ENCODE measurements around the gene TNFRSF19.

Gene TNFRSF19

GRCh38 chr13:23620613-23621315, 50.6 kb downstream of the TNFRSF19 start:
- Histone ChIP-seq H3K4me3 (ENCODE audit: insufficient read length, low read depth) (no peak overlapping the region), H3K9ac (ENCODE audit: insufficient read length, low read depth) (peak overlapping the region; percentile 43)
- no peak for DNase-seq (ENCODE audit: low read depth, low spot score)

GRCh38 chr13:23621316-23621645, 51.1 kb downstream of the TNFRSF19 start:
- no peaks in the 10 kb centered on the region for H3K4me1 ChIP-seq (ENCODE audit: insufficient read depth, insufficient read length)
- DNase-seq (ENCODE audit: low read depth, low spot score): no peak
- no peaks in the 10 kb centered on the region for H3K9me3 ChIP-seq (ENCODE audit: insufficient read depth, low read length)
- no peak overlapping the region for H3K4me3 ChIP-seq (ENCODE audit: insufficient read length, low read depth)
- no peaks in the 10 kb centered on the region for H3K36me3 ChIP-seq (ENCODE audit: insufficient read depth, insufficient read length, low read length)
- no peaks in the 10 kb centered on the region for H3K27me3 ChIP-seq (ENCODE audit: insufficient read depth, insufficient read length)
- peak overlapping the region; percentile 43 for H3K9ac ChIP-seq (ENCODE audit: insufficient read length, low read depth)
- TF ChIP-seq ZNF274 (IDR thresholded peaks at IDR 0.05; ENCODE audit: low read depth, low read length) (no peak), SUZ12 (IDR thresholded peaks at IDR 0.05; ENCODE audit: extremely low read depth, insufficient read depth, insufficient read length) (no peak), YY1 (IDR thresholded peaks at IDR 0.05; ENCODE audit: insufficient read depth, insufficient read length) (no peak)

More at GRCh38 chr13:23620613-23621315, 50.6 kb downstream of the TNFRSF19 start:
- H3K9me3 ChIP-seq (ENCODE audit: insufficient read depth, low read length): no peaks in the 10 kb centered on the region
- H3K36me3 ChIP-seq (ENCODE audit: insufficient read depth, insufficient read length, low read length): no peaks in the 10 kb centered on the region
- no peaks in the 10 kb centered on the region for H3K27me3 ChIP-seq (ENCODE audit: insufficient read depth, insufficient read length)
- TF ChIP-seq SUZ12 (IDR thresholded peaks at IDR 0.05; ENCODE audit: extremely low read depth, insufficient read depth, insufficient read length) (no peak), YY1 (IDR thresholded peaks at IDR 0.05; ENCODE audit: insufficient read depth, insufficient read length) (no peak), ZNF274 (IDR thresholded peaks at IDR 0.05; ENCODE audit: low read depth, low read length) (no peak)
- no peaks in the 10 kb centered on the region for H3K4me1 ChIP-seq (ENCODE audit: insufficient read depth, insufficient read length)

- Histone ChIP-seq H3K9ac (ENCODE audit: insufficient read length, low read depth) (no peak overlapping the region), H3K9me3 (ENCODE audit: insufficient read depth, low read length) (no peaks in the 10 kb centered on the region), H3K27me3 (ENCODE audit: insufficient read depth, insufficient read length) (no peaks in the 10 kb centered on the region), H3K4me1 (ENCODE audit: insufficient read depth, insufficient read length) (no peaks in the 10 kb centered on the region), H3K4me3 (ENCODE audit: insufficient read length, low read depth) (no peak overlapping the region), H3K36me3 (ENCODE audit: insufficient read depth, insufficient read length, low read length) (peaks cover 2% of the 10 kb centered on the region)
- no peak for DNase-seq (ENCODE audit: low read depth, low spot score)
- no peak for TF ChIP-seq YY1 (IDR thresholded peaks at IDR 0.05; ENCODE audit: insufficient read depth, insufficient read length)
- no peak for TF ChIP-seq SUZ12 (IDR thresholded peaks at IDR 0.05; ENCODE audit: extremely low read depth, insufficient read depth, insufficient read length)
- TF ChIP-seq ZNF274 (IDR thresholded peaks at IDR 0.05; ENCODE audit: low read depth, low read length): no peak
Measured at GRCh38 chr13:23622985-23623384, 52.8 kb downstream of the TNFRSF19 start.

- Histone ChIP-seq H3K36me3 (ENCODE audit: insufficient read depth, insufficient read length, low read length) (peaks cover 2% of the 10 kb centered on the region), H3K9ac (ENCODE audit: insufficient read length, low read depth) (no peak overlapping the region), H3K9me3 (ENCODE audit: insufficient read depth, low read length) (no peaks in the 10 kb centered on the region), H3K4me1 (ENCODE audit: insufficient read depth, insufficient read length) (no peaks in the 10 kb centered on the region), H3K27me3 (ENCODE audit: insufficient read depth, insufficient read length) (no peaks in the 10 kb centered on the region), H3K4me3 (ENCODE audit: insufficient read length, low read depth) (no peak overlapping the region)
- DNase-seq (ENCODE audit: low read depth, low spot score): no peak
- TF ChIP-seq SUZ12 (IDR thresholded peaks at IDR 0.05; ENCODE audit: extremely low read depth, insufficient read depth, insufficient read length): no peak
- TF ChIP-seq YY1 (IDR thresholded peaks at IDR 0.05; ENCODE audit: insufficient read depth, insufficient read length): no peak
- TF ChIP-seq ZNF274 (IDR thresholded peaks at IDR 0.05; ENCODE audit: low read depth, low read length): no peak
Measured at GRCh38 chr13:23623394-23623793, 53.2 kb downstream of the TNFRSF19 start.

GRCh38 chr13:23626700-23627099, 56.5 kb downstream of the TNFRSF19 start:
- Histone ChIP-seq H3K36me3 (ENCODE audit: insufficient read depth, insufficient read length, low read length) (peaks cover 2% of the 10 kb centered on the region), H3K9me3 (ENCODE audit: insufficient read depth, low read length) (no peaks in the 10 kb centered on the region), H3K27me3 (ENCODE audit: insufficient read depth, insufficient read length) (no peaks in the 10 kb centered on the region), H3K9ac (ENCODE audit: insufficient read length, low read depth) (no peak overlapping the region), H3K4me1 (ENCODE audit: insufficient read depth, insufficient read length) (peaks cover 4% of the 10 kb centered on the region), H3K4me3 (ENCODE audit: insufficient read length, low read depth) (no peak overlapping the region)
- TF ChIP-seq ZNF274 (IDR thresholded peaks at IDR 0.05; ENCODE audit: low read depth, low read length) (no peak), YY1 (IDR thresholded peaks at IDR 0.05; ENCODE audit: insufficient read depth, insufficient read length) (no peak), SUZ12 (IDR thresholded peaks at IDR 0.05; ENCODE audit: extremely low read depth, insufficient read depth, insufficient read length) (no peak)
- DNase-seq (ENCODE audit: low read depth, low spot score): no peak

GRCh38 chr13:23627410-23627809, 57.2 kb downstream of the TNFRSF19 start:
- H3K4me3 ChIP-seq (ENCODE audit: insufficient read length, low read depth): no peak overlapping the region
- DNase-seq (ENCODE audit: low read depth, low spot score): no peak
- H3K4me1 ChIP-seq (ENCODE audit: insufficient read depth, insufficient read length): peaks cover 4% of the 10 kb centered on the region
- H3K27me3 ChIP-seq (ENCODE audit: insufficient read depth, insufficient read length): no peaks in the 10 kb centered on the region
- TF ChIP-seq YY1 (IDR thresholded peaks at IDR 0.05; ENCODE audit: insufficient read depth, insufficient read length) (no peak), SUZ12 (IDR thresholded peaks at IDR 0.05; ENCODE audit: extremely low read depth, insufficient read depth, insufficient read length) (no peak)
- H3K9me3 ChIP-seq (ENCODE audit: insufficient read depth, low read length): no peaks in the 10 kb centered on the region
- no peak overlapping the region for H3K9ac ChIP-seq (ENCODE audit: insufficient read length, low read depth)
- H3K36me3 ChIP-seq (ENCODE audit: insufficient read depth, insufficient read length, low read length): peaks cover 2% of the 10 kb centered on the region

- no peak for DNase-seq (ENCODE audit: low read depth, low spot score)
- H3K4me3 ChIP-seq (ENCODE audit: insufficient read length, low read depth): no peak overlapping the region
- TF ChIP-seq ZNF274 (IDR thresholded peaks at IDR 0.05; ENCODE audit: low read depth, low read length) (no peak), YY1 (IDR thresholded peaks at IDR 0.05; ENCODE audit: insufficient read depth, insufficient read length) (no peak), SUZ12 (IDR thresholded peaks at IDR 0.05; ENCODE audit: extremely low read depth, insufficient read depth, insufficient read length) (no peak)
- no peaks in the 10 kb centered on the region for H3K9me3 ChIP-seq (ENCODE audit: insufficient read depth, low read length)
- H3K4me1 ChIP-seq (ENCODE audit: insufficient read depth, insufficient read length): peaks cover 4% of the 10 kb centered on the region
- H3K36me3 ChIP-seq (ENCODE audit: insufficient read depth, insufficient read length, low read length): peaks cover 2% of the 10 kb centered on the region
- no peaks in the 10 kb centered on the region for H3K27me3 ChIP-seq (ENCODE audit: insufficient read depth, insufficient read length)
- no peak overlapping the region for H3K9ac ChIP-seq (ENCODE audit: insufficient read length, low read depth)
Measured at GRCh38 chr13:23628250-23628649, 58.0 kb downstream of the TNFRSF19 start.

Measured in NT2/D1 (cell line).